Measurements from ENCODE around the gene STPG2.

STPG2 gene

DNA sequence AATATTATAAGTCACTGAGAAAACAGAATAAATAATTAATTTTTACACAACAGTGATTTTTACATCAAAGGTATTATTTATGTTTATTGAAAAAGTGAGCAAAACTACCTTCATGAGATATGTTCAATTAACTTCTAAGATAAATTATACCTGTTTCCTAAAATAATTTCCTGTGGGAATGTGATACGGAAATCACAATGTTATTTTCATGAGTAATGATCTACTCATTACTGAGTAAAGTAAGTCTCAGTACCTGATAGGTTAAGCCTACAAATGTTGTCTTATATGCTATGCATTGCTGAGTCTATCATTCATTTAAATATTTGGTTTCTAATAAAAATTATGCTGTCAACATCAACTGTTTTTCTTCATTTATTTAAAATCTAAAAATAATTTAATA is 324.0 kb downstream of the STPG2 start:
- H3K36me3 Mint-ChIP-seq (ENCODE audit: low read depth) = no peaks in the 10 kb centered on the region
- H3K9me3 Mint-ChIP-seq = peaks cover 5% of the 10 kb centered on the region
- H3K4me3 Mint-ChIP-seq = no peak overlapping the region
- DNase-seq = no peak
- no peak overlapping the region for H3K27ac Mint-ChIP-seq
- no peak for TF ChIP-seq CTCF (IDR thresholded peaks at IDR 0.05)
- H3K4me1 Mint-ChIP-seq = no peaks in the 10 kb centered on the region
- peaks cover 2% of the 10 kb centered on the region for H3K27me3 Mint-ChIP-seq (ENCODE audit: low read depth, poor library complexity)

- Mint-ChIP-seq H3K27ac (no peak overlapping the region), H3K27me3 (ENCODE audit: low read depth, poor library complexity) (peaks cover 2% of the 10 kb centered on the region), H3K4me3 (no peak overlapping the region), H3K9me3 (no peaks in the 10 kb centered on the region), H3K36me3 (ENCODE audit: low read depth) (no peaks in the 10 kb centered on the region), H3K4me1 (no peaks in the 10 kb centered on the region)
- TF ChIP-seq CTCF (IDR thresholded peaks at IDR 0.05) = no peak
- DNase-seq = no peak
These were observed 330.5 kb downstream of the STPG2 start for GRCh38 chr4:97812768-97813167.

GRCh38 chr4:97786306-97786920 is 356.9 kb downstream of the STPG2 start:
- Mint-ChIP-seq H3K27me3 (ENCODE audit: low read depth, poor library complexity) (no peaks in the 10 kb centered on the region), H3K4me3 (no peak overlapping the region), H3K9me3 (no peaks in the 10 kb centered on the region), H3K36me3 (ENCODE audit: low read depth) (no peaks in the 10 kb centered on the region), H3K27ac (no peak overlapping the region), H3K4me1 (peaks cover 6% of the 10 kb centered on the region)
- no peak for DNase-seq
- TF ChIP-seq CTCF (IDR thresholded peaks at IDR 0.05) = no peak

DNA sequence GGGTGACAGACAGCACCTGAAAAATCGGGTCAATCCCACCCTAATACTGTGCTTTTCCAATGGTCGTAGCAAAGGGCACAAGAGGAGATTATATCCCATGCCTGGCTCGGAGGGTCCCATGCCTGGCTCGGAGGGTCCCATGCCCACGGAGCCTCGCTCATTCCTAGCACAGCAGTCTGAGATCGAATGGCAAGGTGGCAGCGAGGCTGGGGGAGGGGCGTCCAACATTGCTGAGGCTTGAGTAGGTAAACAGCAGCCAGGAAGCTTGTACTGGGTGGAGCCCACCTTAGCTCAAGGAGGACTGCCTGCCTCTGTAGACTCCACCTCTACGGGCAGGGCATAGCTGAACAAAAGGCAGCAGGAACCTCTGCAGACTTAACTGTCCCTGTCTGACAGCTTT is 365.1 kb downstream of the STPG2 start:
- H3K27me3 Mint-ChIP-seq (ENCODE audit: low read depth, poor library complexity) = peaks cover 2% of the 10 kb centered on the region
- DNase-seq = no peak
- no peak overlapping the region for H3K27ac Mint-ChIP-seq
- TF ChIP-seq CTCF (IDR thresholded peaks at IDR 0.05) = no peak
- no peaks in the 10 kb centered on the region for H3K36me3 Mint-ChIP-seq (ENCODE audit: low read depth)
- peaks cover 10% of the 10 kb centered on the region for H3K9me3 Mint-ChIP-seq
- H3K4me1 Mint-ChIP-seq = no peaks in the 10 kb centered on the region
- H3K4me3 Mint-ChIP-seq = no peak overlapping the region

DNA sequence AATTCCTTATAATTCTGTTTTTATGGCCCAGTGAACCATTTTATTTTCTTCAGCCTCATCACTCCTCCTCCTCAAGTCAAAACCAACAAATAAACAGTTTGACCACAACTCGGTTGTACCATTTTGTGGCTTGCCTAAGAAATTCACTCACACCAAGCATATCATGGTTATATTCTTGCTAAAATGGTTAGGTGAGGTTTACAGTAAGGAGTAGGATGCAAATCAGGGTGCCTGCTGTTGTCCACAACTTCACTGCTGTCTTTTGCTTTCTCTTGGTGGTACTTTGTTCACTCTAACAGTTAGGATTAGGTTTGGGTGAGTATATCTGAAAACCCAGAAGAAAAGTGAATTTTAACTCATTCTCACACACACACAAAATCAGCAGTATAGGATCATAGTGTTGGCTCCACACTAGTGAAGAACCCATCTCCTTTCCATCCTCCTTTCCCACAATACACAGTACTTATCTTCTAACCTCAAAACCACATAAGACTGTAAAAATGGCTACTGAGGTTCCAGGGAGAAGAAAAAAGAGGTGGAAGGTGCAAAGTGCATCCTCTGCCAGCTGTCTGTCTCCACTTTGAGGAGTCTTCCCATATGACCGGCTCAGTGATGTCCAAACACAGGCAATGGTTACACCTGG is 368.8 kb downstream of the STPG2 start:
- peaks cover 8% of the 10 kb centered on the region for H3K9me3 Mint-ChIP-seq
- H3K27me3 Mint-ChIP-seq (ENCODE audit: low read depth, poor library complexity) = peaks cover 2% of the 10 kb centered on the region
- no peak for DNase-seq
- no peaks in the 10 kb centered on the region for H3K36me3 Mint-ChIP-seq (ENCODE audit: low read depth)
- H3K4me1 Mint-ChIP-seq = no peaks in the 10 kb centered on the region
- no peak overlapping the region for H3K27ac Mint-ChIP-seq
- H3K4me3 Mint-ChIP-seq = no peak overlapping the region
- no peak for TF ChIP-seq CTCF (IDR thresholded peaks at IDR 0.05)

GRCh38 chr4:97770222-97770621 is 373.1 kb downstream of the STPG2 start:
- Mint-ChIP-seq H3K4me3 (no peak overlapping the region), H3K4me1 (no peaks in the 10 kb centered on the region), H3K27me3 (ENCODE audit: low read depth, poor library complexity) (no peaks in the 10 kb centered on the region), H3K9me3 (no peaks in the 10 kb centered on the region), H3K27ac (no peak overlapping the region), H3K36me3 (ENCODE audit: low read depth) (no peaks in the 10 kb centered on the region)
- DNase-seq = no peak
- no peak for TF ChIP-seq CTCF (IDR thresholded peaks at IDR 0.05)
